Stomach (tissue), 4 donors: ENCODE measurements around the gene CHKB.

Experiments
- CTCF ChIP-seq, 7 experiments: fragments of 450-650 bp in 4 of 7; fragments of 200-600 bp in 3 of 7; sonication (generic) in 3 of 7; IDR thresholded peaks; one replicate each; pipeline ENCODE4 v1.5.1; 2016 to 2019; ENCODE audit warnings: antibody characterized with exemption in 7 of 7, control low read depth in 2 of 7, mild to moderate bottlenecking in 1 of 7
- EP300 ChIP-seq: sonication (generic); formaldehyde crosslinking; IDR thresholded peaks from one replicate; pipeline ENCODE4 v1.6.1; 2017; ENCODE audit warnings: antibody characterized with exemption
- POLR2A ChIP-seq, 4 donors: fragments of 450-650 bp; IDR thresholded peaks; one replicate each; pipeline ENCODE4 v1.6.1; 2016; ENCODE audit warnings: antibody characterized with exemption in 4 of 4, control low read depth in 2 of 4, mild to moderate bottlenecking in 1 of 4, moderate library complexity in 1 of 4
- POLR2AphosphoS5 ChIP-seq, 3 donors: sonication (generic); formaldehyde crosslinking; IDR thresholded peaks; one replicate each; pipeline ENCODE4 v1.6.1; 2016; ENCODE audit warnings: antibody characterized with exemption in 3 of 3

DNA sequence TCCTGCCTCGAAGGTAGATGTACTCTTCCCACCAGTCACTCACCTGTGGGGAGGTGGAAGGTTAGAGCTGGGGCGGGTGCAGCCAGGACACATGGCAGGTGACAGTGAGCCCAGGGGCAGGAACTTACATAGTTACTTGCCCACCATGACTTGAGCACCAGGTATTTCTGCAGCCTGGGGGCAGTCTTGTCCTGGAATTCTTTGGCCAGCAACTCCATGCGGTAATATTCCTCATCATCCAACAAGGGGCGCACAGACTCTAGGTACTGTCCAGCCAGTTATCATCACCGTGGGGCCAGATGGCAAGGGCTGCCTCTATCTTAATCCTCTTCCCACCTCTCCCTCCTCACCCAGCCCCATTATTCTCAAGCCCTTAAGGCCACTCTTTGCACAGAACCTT is 6.6 kb downstream of the CHKB start:
- peak in 1 of 7 experiments; percentile 25 for TF ChIP-seq CTCF (IDR thresholded peaks at IDR 0.05)
- TF ChIP-seq POLR2A (IDR thresholded peaks at IDR 0.05) = no peak
- TF ChIP-seq EP300 = no peak
- TF ChIP-seq POLR2AphosphoS5 (IDR thresholded peaks at IDR 0.05) = no peak
